EL (cell line): ENCODE data around the gene OTP.

Experiments used
- DNase-seq: peaks from one replicate; pipeline ENCODE4 v3.0.0-alpha.2; 2016

The OTP gene

GRCh38 chr5:77637998-77638762 lies at the start of gene OTP:
TSS of gene OTP (minus strand) at chr5:77638713. CDS start at chr5:77638549, 164 bp downstream.
- no peak for DNase-seq

DNA sequence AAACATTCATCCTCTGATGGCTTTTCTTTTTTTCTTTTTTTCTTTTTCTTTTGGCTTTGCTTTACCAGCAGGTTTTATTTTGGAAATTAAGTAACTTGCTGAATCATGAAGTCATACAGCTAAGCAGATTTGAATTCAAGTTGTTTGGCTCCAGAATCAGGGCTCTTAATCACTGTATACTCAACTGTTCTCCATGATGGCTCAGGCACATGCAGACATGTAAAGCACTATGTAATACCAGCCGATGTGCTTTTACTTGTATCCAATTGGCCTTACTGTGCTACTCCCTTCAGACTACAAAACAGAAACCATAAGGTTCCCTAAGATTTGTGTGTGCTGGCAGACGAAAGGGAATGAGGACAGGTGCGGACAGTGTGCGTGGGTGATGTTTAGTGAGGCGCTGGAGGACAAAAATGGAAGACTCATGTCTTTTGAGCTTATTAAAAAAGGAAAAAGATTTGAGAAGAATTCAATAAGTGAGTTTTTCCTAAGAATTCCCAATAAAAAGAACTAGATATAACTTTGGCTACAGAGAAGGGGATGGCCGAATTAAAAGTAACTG lies 44.7 kb upstream of the OTP start:
- DNase-seq = no peak

DNA sequence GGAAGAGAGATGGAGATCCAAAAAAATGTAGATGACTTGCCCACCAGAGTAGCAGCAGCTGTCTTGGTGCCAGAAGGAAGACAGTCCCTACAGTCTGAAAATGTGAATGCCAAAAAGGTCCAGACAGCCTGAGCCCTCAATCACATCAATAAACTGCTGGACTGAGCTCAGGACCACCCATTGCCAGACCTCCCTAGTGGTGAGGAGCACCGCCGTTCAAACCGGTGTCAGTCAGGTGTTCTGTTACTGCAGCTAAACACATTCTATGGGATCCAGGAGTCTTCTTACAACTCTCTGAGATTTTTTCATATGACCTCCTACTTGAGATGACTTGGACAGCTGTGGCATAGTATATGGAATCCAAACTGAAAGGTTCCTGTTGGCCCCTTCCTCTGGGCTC lies 32.0 kb upstream of the OTP start:
- DNase-seq = no peak

GRCh38 chr5:77669677-77670076 lies 31.2 kb upstream of the OTP start:
- DNase-seq = no peak

DNA sequence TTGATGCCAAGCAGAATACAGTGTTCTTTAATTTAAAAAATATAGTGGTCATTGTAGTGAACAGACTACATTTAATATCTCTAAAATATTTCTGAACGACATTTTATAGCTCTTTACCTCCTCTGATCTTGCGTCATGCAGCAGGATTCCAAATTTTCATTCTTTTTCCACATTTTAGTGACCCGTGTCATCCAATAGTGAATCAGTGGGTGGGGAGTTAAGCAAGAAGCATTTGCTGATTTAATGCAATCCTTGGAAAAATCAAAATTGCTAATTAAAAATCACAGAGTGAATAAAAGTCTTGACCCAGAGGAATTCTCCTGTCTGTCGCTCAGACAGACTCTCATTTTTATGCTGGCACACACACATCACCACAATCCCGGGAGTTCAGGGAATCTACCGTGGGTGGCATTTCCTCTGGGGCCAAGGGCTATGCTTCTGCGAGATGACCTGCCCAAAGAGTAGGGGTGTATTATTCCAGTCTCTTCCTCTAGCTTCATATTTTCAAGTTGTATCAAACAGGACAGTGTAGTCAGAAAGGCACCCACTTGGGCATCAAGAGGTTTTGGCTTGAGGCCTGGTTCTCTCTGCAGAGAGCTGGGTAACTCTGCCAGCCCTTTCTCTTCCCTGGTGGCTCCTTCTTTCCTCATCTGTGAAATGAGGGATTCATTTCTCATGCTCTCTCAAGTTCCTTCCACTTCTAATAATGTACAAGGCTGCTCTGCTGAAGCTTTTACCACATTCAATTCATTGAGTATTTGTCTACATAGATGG lies 24.8 kb upstream of the OTP start:
- no peak for DNase-seq

GRCh38 chr5:77662635-77663034 lies 24.1 kb upstream of the OTP start:
- DNase-seq = no peak

- no peak for DNase-seq
These were observed 20.1 kb upstream of the OTP start for GRCh38 chr5:77658662-77659061.

GRCh38 chr5:77651343-77651742 lies 12.8 kb upstream of the OTP start:
- DNase-seq = no peak

DNA sequence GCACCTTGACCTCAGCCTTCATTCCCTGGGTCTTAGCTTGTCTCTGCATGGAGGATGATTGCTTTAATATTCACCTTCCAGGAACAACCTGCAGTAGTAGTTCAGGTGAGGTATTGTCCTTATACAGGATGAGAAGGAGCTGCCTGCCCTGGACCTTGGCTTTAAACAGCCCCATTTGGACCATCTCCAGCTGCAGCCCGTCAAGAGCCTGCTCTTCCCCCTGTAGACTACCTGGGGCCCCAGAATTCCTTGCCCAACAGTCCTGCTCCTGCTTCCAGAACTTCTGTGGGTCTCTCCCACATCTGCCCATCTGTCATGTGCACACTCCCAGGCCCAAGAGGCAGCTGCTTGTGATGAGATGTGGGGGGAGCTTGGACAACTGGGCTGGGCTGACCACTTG lies 12.2 kb upstream of the OTP start:
- no peak for DNase-seq

DNA sequence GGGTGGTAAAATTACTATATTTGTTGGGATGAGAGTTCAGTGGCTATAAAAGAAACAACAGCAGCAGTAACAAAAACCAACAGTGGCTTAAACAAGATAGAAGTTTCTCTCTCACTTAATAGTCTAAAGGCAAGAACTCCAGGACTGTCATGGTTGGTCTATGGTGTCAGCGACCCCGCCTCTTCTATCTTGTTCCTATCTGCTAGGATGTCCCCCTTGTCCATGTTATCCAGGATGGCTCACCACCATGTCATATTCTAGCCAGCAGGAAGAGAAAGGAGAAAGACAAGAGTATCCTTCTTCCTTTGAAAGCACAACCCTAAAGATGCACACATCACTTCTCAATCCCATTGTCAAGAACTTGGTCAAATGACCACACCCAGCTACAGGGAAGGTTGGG lies 11.3 kb upstream of the OTP start:
- DNase-seq = no peak

DNA sequence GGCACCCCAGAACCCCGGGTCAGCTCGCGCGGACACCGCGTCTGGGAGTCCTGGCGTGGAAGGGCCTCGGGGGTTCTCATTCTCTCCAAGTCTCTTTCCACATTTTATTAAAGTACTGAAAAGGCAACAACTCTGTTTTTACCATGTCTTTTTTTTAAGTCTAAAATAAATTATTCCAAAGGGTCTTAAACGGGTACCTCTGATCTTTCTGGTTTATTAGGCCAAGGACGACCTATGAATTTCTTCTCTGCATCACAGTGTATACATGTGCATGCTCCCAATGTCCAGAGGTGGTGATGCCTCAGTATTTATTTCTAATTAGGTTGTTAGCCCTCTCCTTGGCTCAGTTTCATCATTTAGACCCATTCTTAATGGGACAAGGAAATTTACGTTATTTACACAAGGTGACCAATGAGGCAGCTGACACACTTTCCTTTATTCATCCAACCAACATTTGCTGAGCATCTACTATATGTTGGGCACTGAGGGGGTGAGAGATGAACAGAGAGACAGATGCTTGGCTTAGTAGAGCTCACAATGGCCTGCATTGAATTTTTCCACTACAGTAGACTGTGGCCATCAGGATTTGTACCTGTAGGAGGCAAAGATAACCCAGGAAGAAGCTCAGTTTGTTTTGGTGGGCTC lies 7.6 kb upstream of the OTP start:
- no peak for DNase-seq

GRCh38 chr5:77645158-77645994 lies 6.9 kb upstream of the OTP start:
- peak; percentile 44 for DNase-seq

DNA sequence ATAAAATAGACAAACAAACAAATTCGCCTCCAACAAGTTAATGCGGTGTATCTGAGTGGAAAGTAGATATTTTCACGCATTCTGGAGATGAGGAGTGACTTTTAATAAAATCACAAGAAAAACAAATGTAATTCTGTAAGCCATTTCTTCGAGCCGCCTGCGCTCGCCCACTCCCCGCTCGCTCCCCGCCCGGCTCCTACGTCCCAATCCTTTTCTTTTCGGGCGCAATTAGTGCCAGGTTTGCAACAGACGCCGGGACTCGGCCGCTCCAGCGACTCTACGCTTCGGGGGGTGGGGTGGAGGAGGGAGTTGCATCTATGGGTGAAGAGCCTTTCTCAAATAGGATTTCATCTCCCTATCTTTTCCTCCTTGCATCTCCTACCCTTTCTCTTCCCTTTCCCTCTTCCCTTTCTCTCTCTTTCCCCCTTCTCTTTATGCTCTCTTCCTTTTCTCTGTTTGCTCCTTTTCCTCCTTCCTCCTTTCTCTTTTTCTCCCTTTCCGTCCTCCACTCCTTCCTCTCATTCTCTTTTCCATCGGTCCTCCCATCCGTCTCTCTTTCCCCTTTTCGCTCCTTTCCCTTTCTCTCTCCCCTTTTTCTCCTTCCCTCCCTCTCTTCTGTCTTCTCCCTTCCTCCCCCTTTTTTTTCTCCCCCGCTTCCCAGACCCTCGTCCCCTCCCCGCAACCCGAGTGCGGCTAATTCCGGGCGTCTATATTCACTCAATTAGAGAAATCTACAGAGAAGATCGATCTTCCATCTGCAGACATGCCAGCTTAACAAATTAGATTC lies 6.1 kb upstream of the OTP start:
- no peak for DNase-seq

DNA sequence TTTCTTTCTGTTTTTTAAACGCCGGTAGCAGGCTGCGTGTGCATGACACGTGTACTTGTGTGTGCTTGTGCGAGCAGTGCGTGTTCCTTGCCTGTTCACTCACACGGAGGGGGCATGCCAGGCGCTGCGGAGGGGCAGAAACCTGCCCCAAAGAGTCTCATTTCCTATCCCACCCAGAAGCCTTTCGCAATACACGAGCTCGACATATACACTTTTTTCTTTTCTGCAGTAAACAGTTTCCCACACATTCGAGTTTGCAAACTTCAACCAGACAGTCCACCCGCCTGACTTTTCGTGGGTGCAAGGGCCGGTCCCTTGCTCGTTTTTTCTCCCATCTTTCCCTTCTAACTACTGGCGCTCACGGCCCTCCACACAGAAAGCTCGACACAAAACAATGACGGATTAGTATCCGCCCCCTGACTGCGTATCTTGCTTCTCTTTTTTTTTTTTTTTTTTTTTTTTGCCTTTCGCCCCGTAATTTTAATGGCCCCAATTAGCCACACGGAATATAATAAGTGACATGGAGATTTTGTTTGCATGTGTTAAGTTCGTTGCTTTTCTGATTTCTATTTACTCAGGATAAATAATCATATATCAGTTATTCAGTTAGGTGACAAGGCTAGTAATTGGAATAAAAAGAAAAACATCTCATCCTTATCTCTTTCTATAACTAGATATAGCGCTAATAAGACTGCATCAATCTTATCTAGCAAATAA lies 5.3 kb upstream of the OTP start:
- no peak for DNase-seq

DNA sequence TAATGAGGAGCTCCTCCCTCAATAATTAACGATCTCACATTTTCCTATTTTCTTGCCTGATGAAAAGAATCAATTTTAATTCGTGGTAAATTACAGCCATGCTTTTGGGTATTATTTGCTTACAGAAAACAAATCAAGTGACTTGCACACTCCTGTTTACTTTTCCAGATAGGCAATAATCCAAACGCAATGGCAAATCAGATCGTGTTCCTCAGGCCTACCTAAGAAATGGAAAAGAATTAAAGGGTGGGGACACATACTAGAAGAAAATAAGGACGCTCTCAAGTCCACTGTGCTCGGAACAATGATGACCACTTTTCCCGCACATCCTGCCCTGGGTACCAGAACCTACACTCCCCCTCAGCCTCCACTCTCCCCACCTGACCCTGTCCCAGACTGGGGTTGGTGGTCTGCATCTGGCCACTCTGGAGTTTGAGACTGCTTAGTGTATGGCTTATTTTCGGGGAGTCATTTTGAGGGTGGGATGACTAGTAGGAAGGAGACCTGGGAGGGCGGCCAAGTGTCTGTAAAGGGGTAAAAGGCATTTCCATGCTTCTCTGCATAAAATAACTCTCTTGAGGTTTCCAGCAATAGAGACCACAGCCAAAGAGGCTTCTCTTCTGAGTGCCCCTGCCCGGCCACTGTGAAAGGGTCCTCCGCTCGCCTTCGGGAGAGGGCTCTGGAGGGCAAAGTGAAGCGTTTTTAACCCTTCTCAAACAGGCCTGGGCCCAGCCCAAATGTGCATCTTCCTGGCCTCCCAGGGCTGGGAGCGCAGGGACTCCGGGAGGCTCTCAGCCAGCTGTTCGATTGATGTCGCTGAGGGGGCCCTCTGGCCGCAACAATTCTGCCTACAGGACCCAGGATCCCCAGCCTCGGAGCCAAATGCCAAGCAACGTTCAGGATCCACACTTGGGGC lies 4.5 kb upstream of the OTP start:
- DNase-seq = no peak

GRCh38 chr5:77641963-77642737 lies 3.6 kb upstream of the OTP start:
- DNase-seq = no peak

GRCh38 chr5:77641397-77641943 lies 3.0 kb upstream of the OTP start:
- DNase-seq = no peak

GRCh38 chr5:77640589-77641396 lies 2.3 kb upstream of the OTP start:
- no peak for DNase-seq
